ENCODE results near the gene CISH. TPM values are rescaled to one million over a fixed set of nuclear protein-coding genes. Genes with fewer than 3 reads are reported as not detected.

Gene CISH
- total and polyA plus RNA-seq, 9 of the 15 experiments (the other 6 are each of a cell fraction or from before 2014, with no cell fraction given) = 1.7 to 47.7 (median 18.3) TPM

DNA sequence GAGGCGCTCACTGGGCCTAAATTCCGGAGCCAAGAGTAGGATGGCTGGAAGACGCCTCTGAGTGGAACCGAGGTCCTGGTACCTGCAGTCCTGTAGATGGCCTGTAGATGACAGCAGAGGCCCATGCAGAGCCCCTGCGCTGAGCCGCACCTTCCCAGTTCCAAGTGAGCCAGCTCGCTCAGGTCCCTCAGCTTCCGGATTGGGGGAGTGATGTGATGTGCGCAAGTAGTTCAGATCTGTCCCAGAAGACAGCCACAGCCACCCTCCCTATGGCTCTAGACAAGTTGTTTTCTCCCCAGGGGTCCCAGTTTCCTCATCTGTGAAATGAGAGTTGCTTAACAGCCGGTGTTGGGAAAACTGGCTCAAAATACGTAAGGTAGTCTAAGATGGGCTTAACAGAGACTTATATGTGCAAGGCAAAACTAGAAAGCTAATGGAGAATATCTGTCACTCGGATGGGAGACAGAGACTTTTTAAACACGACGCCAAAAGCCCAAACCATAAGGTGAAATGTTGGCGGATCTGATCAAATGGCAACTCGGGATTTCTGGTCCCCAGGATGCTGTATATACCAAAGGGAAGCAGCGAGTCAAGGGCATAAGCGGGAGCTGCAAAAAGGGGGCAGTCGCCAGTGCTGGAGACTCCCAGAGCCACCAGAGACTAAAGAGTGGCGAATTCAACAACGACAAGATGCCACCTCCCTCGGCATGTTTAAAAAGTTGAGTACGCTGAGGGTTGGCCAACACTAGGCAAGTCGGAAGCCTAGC, 4.6 kb upstream of the CISH start (continued):
- TF ChIP-seq, protein P1, sequence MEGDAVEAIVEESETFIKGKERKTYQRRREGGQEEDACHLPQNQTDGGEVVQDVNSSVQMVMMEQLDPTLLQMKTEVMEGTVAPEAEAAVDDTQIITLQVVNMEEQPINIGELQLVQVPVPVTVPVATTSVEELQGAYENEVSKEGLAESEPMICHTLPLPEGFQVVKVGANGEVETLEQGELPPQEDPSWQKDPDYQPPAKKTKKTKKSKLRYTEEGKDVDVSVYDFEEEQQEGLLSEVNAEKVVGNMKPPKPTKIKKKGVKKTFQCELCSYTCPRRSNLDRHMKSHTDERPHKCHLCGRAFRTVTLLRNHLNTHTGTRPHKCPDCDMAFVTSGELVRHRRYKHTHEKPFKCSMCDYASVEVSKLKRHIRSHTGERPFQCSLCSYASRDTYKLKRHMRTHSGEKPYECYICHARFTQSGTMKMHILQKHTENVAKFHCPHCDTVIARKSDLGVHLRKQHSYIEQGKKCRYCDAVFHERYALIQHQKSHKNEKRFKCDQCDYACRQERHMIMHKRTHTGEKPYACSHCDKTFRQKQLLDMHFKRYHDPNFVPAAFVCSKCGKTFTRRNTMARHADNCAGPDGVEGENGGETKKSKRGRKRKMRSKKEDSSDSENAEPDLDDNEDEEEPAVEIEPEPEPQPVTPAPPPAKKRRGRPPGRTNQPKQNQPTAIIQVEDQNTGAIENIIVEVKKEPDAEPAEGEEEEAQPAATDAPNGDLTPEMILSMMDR (IDR thresholded peaks at IDR 0.05 in 2 of 3, conservative IDR thresholded peaks at IDR 0.05 in 1 of 3; ENCODE audit: insufficient read depth in 2 of 3, low read depth in 1 of 3, low read length in 3 of 3) = peak; percentile 89 to 94 (median 93)
- TF ChIP-seq CTBP1 (IDR thresholded peaks at IDR 0.05; ENCODE audit: borderline replicate concordance) = peak; percentile 31; the same call in 1 of the 2 replicates
- TF ChIP-seq MAZ (CRISPR knock-in tag; conservative IDR thresholded peaks at IDR 0.05 in 1 of 2, IDR thresholded peaks at IDR 0.05 in 1 of 2) = peak in 1 of 2 experiments; percentile 18; a peak in 1 of 4 replicates
- TF ChIP-seq KLF16 (IDR thresholded peaks at IDR 0.05) = peak; percentile 67; the same call in 1 of the 2 replicates
- no peak for TF ChIP-seq RFX1 (IDR thresholded peaks at IDR 0.05)
- TF ChIP-seq, protein P2, sequence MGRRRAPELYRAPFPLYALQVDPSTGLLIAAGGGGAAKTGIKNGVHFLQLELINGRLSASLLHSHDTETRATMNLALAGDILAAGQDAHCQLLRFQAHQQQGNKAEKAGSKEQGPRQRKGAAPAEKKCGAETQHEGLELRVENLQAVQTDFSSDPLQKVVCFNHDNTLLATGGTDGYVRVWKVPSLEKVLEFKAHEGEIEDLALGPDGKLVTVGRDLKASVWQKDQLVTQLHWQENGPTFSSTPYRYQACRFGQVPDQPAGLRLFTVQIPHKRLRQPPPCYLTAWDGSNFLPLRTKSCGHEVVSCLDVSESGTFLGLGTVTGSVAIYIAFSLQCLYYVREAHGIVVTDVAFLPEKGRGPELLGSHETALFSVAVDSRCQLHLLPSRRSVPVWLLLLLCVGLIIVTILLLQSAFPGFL (CRISPR knock-in tag; IDR thresholded peaks at IDR 0.05) = no peak
- TF ChIP-seq EP300 (IDR thresholded peaks at IDR 0.05; ENCODE audit: low read length) = 0 out of 2 replicates have a peak, but pooled peaks have one; percentile 16
- peak; percentile 31; the same call in 1 of the 2 replicates for TF ChIP-seq RB1 (IDR thresholded peaks at IDR 0.05; ENCODE audit: low read depth)
- TF ChIP-seq MCM5 (IDR thresholded peaks at IDR 0.05; ENCODE audit: low read depth) = no peak
- TF ChIP-seq ZKSCAN1 (IDR thresholded peaks at IDR 0.05; ENCODE audit: low read depth, low read length) = peak; percentile 85; the same call in 1 of the 2 replicates
- TF ChIP-seq TBP (optimal IDR thresholded peaks at IDR 0.05; ENCODE audit: low read depth, low read length) = peak; percentile 9
- 0 out of 2 replicates have a peak, but pooled peaks have one; percentile 32 for TF ChIP-seq MYC (IDR thresholded peaks at IDR 0.05; ENCODE audit: low read depth, low read length)
- TF ChIP-seq MYC (CRISPR knock-in tag; IDR thresholded peaks at IDR 0.05; ENCODE audit: borderline replicate concordance, low read depth) = no peak
- TF ChIP-seq BHLHE40 (IDR thresholded peaks at IDR 0.05; ENCODE audit: low read length) = 0 out of 2 replicates have a peak, but pooled peaks have one; percentile 24
- TF ChIP-seq RAD21 (CRISPR knock-in tag; conservative IDR thresholded peaks at IDR 0.05 in 1 of 2, IDR thresholded peaks at IDR 0.05 in 1 of 2) = peak; percentile 86 to 90
- TF ChIP-seq RCOR1 (IDR thresholded peaks at IDR 0.05; ENCODE audit: borderline replicate concordance in 1 of 2, low read depth in 2 of 2, low read length in 2 of 2) = peak in 1 of 2 experiments; percentile 45; a peak in 1 of 4 replicates

Measured in K562 (cell line).